GM18505 (cell line): ENCODE measurements around the gene KRTAP10-12.
"Not testable (repeated sequence)": the region's sequence is repeated elsewhere in the genome, so short reads cannot be mapped to it uniquely, and the experiment has no call there.

Experiments
- ATAC-seq: cut with Tn5 transposase; IDR thresholded peaks from one replicate; pipeline ENCODE4 v1.9.1; 2021; ENCODE audit not compliant: unreplicated experiment
- POLR2A ChIP-seq: IDR thresholded peaks from 4 replicates; pipeline ENCODE4 v1.6.1; 2011; ENCODE audit warnings: borderline replicate concordance; ENCODE audit not compliant: insufficient read depth, insufficient read length; ENCODE audit errors: extremely low read depth

KRTAP10-12 gene

DNA sequence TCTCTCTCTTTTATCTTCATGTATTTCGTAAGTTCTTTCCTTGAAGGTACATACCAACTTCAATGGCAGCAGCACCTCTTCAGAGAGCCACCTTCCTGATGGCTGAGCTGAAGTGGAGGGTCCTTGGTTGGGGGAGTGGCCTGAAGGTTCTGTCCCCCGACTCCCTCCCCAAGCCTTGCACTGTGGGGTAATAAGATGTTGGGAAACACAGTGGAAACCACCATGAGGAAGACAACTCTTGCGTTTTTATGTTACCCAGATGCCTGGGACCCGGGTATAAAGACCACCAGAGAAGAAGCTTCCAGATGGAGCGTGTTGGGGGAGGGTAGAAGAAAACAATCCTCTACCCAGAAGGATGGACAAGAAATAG is 38.4 kb upstream of the KRTAP10-12 start:
- ATAC-seq = no peak
- TF ChIP-seq POLR2A = no peak

DNA sequence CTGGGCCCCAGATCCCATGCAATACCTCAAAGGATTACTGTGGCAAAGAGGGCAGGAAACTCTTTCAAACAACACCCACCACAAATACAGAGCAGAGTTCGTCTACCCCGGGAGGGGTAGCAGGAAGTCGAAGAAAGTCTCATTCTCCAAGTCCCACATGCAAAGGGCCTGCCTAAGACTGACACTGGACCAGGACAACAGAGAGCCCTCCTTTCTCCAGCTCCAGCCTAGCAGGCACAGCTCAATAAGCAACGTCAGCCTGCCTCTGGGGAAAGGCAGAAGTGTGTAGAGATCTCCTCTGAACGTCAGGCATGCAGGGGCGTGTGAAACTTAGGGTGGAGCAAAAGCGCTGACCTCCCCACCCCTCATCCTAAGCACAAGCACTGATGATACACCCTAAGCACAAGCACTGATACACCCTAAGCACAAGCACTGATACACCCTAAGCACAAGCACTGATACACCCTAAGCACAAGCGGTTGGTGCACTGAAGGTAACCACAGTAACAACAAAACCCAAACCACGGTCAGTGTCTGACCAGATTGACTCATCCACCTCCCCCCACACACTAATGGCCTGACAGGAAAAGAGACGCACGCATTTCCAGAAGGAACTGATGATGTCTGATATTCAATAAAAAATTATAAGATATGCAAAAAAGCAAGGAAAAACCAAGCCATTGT is 37.9 kb upstream of the KRTAP10-12 start:
- no peak for TF ChIP-seq POLR2A
- ATAC-seq = no peak

DNA sequence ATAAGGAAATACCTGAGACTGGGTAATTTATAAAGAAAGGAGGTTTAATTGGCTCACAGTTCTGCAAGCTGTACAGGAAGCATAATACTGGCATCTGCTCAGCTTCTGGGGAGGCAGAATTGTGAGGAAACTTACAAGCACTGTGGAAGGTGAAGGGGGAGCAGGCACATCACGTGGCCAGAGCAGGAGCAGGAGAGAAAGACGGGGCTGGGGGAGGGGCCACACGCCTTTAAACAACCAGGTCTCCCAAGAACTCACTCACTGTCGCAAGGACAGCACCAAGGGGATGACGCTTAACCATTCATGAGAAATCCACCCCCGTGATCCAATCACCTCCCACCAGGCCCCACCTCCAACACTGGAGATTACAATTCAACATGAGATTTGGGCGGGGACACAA is 35.4 kb upstream of the KRTAP10-12 start:
- not testable (repeated sequence) for ATAC-seq

DNA sequence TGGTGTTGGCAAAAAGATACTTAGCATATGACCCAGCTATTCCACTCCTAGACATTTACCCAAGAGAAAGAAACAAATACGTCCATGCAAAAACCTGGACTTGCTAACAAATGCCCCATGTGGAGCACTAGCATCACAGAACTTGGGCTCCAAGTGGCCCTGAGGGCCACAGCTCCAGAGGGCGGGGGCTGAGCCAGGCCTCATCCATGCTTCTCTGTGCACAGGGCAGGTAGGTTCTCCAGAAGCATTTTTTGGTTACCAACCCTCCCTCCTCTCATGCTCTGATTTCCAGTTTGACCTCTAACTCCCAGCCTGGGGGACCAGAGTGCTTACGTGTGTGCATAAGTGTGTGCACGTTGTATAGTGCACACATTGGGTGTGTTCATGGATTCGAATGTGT is 32.3 kb upstream of the KRTAP10-12 start:
- ATAC-seq = no peak
- no peak for TF ChIP-seq POLR2A

DNA sequence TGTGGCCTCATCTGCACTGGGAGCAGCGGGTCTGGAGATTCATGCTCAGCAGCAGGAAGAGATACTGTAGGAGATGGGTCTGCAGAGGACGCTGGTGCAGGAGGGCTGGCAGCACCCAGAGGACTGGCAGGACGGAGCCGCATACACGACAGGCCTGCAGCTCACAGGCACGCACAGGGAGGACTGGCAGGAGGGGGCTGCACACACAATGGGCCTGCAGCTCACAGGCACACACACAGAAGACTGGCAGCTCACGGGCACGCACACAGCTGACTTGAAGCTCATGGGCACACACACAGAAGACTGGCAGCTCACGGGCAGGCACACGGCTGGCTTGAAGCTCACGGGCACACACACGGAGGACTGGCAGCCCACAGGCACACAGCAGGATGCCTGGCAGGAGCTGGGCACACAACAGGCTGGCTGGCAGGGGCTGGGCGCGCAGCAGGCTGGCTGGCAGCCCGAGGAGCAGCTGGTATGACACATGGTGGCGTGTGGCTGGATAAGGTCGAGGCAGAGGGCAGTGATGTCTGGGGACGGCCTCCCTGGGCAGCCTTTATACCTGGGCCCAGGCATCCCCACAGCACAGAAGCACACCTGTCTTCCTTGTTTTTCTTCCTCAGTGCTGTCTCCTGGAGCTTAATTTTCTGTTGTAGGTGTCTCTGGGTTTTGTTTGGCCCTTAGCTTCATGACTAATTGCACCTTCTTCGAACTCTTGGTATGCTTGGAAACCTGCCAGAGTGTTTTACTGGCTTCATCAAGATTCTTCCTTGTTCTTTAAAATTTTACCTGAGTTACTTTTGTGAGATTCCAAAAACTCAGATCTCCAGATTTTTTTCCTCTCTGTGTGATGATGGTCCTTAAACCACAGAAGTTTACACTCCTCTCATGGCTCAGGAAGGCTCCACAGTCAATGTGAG is 30.3 kb upstream of the KRTAP10-12 start, which contains the start of gene KRTAP12-2:
Gene KRTAP12-2, minus strand, starts transcription at position 527 of the 920 bp plus-strand sequence. Its CDS starts 41 bp downstream, at position 486.
- TF ChIP-seq POLR2A = no peak
- ATAC-seq = no peak

DNA sequence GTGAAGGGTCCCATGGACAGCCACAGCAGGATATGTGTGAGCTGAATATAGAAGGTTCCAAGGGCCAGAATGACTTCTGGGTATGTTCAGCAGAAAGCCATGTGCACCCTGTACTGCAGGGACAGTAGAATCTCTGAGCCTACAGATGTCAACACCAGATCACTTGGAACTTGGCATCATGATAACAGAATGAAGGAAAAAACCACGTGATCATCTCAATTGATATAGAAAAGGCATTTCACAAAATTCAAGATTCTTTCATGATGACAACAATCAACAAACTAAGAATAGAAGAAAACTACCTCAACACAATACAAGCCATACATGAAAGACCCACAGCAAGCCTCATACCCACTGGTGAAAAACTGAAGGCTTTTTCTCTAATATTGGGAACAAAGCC is 29.4 kb upstream of the KRTAP10-12 start:
- no peak for ATAC-seq
- TF ChIP-seq POLR2A = no peak

DNA sequence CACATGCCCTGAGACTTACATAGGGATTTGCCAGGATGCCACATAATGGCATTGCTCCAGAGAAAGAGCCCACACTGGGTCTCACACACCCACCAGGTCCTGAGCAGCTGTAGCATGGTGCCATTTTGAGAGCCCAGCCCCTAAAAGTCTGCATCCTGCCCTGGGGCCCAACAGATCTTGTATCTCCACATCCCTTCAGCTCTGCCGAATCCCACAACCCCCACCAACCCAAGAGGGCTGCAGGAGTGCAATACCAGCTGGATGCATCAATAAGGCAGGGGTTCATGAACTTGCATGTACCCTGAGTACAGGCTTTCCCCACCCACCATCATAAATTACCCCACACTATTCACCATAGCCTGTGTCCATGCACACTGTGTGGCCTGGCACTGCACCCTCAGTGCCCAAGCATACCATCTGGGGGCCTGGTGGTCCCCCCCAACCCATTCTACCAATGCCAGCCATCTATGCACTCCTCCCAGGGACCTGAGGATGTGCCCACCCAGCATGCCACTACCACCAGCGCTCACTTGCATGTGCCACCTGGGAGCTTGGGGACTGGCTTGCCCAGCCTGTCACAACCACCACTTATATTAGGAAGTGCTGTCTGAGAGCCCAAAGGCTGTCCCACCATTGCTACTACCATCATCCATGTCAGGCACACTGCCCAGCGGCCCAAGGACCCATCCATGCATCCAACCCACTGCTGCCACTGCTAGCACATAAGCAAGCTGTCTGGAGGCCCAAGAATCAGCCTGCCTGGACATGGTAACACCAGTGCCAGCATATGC is 26.1 kb upstream of the KRTAP10-12 start:
- ATAC-seq = no peak

DNA sequence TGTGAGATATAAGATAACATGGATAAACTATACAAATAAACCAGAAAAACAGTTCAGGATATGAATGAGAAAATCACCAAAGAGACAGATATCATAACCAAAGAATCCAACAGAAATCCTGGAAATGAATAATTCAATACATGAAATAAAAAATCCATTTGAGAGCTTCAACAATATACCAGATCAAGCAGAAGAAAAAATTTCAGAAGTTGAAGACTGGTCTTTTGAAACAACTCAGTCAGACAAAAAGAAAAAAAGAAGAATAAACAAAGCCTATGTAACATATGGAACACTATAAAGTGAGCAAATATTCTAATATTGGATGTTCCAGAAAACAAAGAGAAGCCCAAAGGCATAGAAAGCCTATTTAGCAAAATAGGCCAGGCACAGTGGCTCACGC is 25.1 kb upstream of the KRTAP10-12 start:
- no peak for ATAC-seq
- TF ChIP-seq POLR2A = no peak

More for the DNA sequence above, 26.1 kb upstream of the KRTAP10-12 start:
- no peak for TF ChIP-seq POLR2A

DNA sequence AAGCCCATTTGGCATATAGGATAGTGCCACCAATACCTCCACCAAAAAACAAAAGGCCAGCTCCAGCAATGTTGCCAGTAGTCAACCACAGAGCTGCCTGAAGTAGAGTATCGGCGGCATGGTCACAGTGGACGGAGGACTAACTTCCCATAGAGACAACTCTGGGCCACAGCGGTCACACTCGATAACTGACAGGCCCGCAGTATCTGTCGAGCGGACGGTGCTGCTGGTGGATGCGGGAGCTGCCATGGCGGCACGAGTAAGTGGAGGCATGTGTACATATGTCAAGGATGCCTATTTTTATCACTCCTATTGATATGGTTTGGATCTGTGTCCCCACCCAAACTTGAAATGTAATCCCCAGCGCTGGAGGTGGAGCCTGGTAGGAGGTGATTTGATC is 19.1 kb upstream of the KRTAP10-12 start:
- ATAC-seq = no peak
- TF ChIP-seq POLR2A = no peak

DNA sequence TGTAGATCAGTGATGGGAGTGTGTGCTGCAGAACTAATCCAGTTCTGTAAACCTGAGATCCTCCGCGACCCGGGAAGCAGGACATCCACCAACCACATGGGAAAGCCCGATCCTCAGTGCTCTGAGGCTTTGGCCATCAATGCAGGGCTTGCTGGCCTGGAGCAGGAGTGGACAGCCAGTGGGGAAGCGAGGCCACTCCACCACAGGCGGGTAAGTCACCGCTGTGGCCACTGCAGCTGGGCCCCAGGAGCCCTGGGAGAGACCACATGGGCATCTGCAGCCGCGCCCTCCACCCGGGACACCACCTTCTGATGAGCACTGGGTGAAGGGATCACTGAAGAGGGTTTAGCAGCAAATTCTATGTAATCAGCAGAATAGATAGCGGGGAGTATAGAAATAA is 15.8 kb upstream of the KRTAP10-12 start:
- no peak for TF ChIP-seq POLR2A
- no peak for ATAC-seq

DNA sequence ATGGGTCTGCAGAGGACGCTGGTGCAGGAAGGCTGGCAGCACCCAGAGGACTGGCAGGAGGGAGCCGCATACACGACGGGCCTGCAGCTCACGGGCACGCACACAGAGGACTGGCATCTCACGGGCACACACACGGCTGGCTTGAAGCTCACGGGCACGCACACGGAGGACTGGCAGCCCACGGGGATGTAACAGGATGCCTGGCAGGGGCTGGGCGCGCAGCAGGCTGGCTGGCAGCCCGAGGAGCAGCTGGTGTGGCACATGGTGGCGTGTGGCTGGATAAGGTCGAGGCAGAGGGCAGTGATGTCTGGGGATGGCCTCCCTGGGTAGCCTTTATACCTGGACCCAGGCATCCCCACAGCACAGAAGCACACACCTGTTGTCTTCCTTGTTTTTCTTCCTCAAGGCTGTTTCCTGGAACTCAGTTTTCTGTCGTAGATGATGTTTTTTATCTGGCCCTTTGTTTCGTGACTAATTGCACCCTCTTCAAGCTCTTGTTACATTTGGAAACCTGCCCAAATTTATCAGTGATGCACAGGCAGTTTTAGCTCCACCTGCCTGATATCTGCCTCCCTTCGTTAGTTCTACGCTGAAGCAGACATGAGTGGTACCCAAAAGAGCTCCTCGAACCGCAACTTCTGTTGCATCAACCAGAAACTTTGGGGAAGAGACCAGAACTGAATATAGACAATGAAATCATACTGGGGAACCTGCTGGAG is 15.0 kb upstream of the KRTAP10-12 start, which contains the start of gene KRTAP12-1:
Gene KRTAP12-1, minus strand, starts transcription at position 303 of the 719 bp plus-strand sequence. Its CDS starts 40 bp downstream, at position 263.
- no peak for ATAC-seq
- TF ChIP-seq POLR2A = no peak

DNA sequence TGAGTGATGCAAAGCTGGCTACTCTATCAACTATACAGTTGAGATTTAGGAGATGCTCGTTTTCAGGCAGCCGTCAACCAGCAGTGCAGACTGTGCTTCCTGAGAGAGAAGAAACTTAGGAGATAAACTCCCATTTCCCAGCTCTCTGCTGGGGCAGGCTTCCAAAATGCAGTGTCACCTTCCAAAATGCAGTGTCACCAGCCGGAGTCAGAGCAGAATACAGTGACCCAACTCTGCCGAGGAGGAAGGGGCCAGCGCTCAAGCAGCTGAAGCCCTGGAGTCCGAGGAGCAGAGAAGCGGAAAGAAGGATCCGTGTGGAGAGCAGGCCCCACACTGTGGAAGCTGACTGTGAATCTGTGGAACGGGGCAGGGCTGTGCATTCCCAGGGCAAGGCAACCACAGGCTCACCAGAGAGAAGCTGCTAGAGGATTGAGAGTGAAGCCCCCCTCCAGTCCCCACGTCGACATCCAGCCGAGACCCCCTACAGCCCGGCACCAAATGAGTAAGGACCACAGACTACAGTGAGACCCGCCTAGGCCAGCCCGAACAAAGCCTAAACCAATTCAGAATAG is 14.3 kb upstream of the KRTAP10-12 start:
- no peak for ATAC-seq
- TF ChIP-seq POLR2A = no peak

DNA sequence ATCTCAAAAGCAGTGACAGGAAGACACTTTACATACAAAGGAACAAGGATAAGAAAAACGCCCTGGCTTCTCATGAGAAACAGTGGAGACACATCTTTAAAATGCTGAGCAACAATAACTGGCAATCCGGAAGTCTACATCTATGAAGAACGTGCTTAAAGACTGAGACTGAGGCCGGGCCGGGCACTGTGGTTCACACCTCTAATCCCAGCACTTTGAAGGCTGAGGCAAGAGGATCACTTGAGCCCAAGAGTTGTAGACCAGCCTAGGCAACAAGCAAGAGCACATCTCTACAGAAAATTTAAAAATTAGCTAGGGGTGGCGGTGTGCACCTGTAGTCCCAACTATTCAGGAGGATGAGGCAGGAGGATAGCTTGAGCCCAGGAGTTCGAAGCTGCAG is 12.9 kb upstream of the KRTAP10-12 start:
- no peak for TF ChIP-seq POLR2A
- no peak for ATAC-seq

DNA sequence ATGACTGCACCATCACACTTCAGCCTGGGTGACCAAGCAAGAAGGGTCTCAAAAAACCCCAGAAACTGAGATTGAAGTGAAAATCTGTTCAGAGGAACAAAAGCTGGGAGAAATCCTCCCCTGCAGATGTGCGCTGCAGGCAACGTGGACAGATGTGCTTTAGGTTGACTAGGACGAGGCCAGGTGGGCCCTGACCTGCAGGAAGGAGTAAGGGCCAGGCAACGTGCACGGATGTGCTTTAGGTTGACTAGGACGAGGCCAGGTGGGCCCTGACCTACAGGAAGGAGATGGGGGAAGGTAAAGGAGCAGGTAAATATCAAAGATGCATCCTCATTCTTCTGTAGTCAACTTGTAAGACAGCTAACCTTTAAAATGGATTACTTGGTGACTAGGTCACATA is 12.5 kb upstream of the KRTAP10-12 start:
- ATAC-seq = no peak
- no peak for TF ChIP-seq POLR2A

DNA sequence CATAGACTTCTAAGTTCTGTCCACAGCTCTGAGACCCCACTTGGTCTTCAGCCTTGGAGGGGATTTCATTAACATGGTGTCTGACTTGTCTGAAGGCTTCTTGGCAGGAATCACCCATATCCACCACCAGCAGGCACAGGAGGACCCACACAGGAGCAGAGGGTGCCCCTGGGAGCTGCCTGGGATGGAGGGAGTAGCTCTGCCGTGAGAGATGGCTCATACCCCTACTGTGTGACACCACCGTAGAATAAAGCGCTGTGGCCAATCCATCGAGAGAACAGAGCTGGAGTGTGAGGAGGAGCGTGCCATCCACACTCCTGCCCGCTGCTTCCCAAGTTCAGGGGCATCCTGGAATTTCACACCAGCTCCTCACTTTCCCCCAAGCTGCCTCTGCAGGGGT is 11.9 kb upstream of the KRTAP10-12 start:
- ATAC-seq = not testable (repeated sequence)
